GM12878 (cell line): ENCODE results near the gene ERO1A. TPM values are rescaled to one million over a fixed set of nuclear protein-coding genes. Genes with fewer than 3 reads are reported as not detected.
"Not testable (repeated sequence)": the region's sequence is repeated elsewhere in the genome, so short reads cannot be mapped to it uniquely, and the experiment has no call there.

Experiments
- ATAC-seq: fragments of 200-7000 bp; cut with Tn5 transposase; 3 replicates; pipeline ENCODE4 v1.9.1; 2020; ENCODE audit warnings: mild to moderate bottlenecking, moderate library complexity
- BruUV-seq: library from RNA; stranded (reverse); fragments of 400-500 nt; replicated peaks from 2 replicates; lab custom pipeline; 2021; lab: Mats Ljungman, UMichigan
- CTCF ChIA-PET: fragments of 300-600 bp; sonication (Branson Sonifier 250); formaldehyde crosslinking; extraction: SDS; loops from one replicate; lab custom pipeline; 2021; ENCODE audit warnings: inconsistent platforms; lab: Yijun Ruan, JAX
- POLR2A ChIA-PET: fragments of 350-600 bp; formaldehyde crosslinking; extraction: SDS; loops from one replicate; lab custom pipeline; 2021; ENCODE audit warnings: inconsistent platforms; lab: Charles Lee
- RAD21 ChIA-PET: fragments of 300-600 bp; sonication (Branson Sonifier 250); formaldehyde crosslinking; loops from one replicate; lab custom pipeline; 2023; ENCODE audit warnings: antibody characterized with exemption; ENCODE audit not compliant: unreplicated experiment; lab: Charles Lee
- SMC1A ChIA-PET: fragments of 300-600 bp; sonication (Branson Sonifier 250); formaldehyde crosslinking; loops from one replicate; lab custom pipeline; 2023; ENCODE audit not compliant: unreplicated experiment, uncharacterized antibody; lab: Charles Lee
- DNase-seq: peaks from one replicate; pipeline ENCODE4 v3.0.0-alpha.2; 2011; ENCODE audit warnings: low read depth, low spot score
- FAIRE-seq: peaks from 3 replicates; lab custom pipeline; 2011; peaks lifted over from hg19 to GRCh38; lab: Jason Lieb, UNC
- H2AFZ ChIP-seq: 2 replicates; pipeline ENCODE4 v1.6.0; 2011; ENCODE audit warnings: low read depth, low read length, control low read depth; ENCODE audit not compliant: control insufficient read depth
- H3K27ac ChIP-seq: 2 replicates; pipeline ENCODE4 v1.5.1; 2011; ENCODE audit warnings: control low read depth; ENCODE audit not compliant: control insufficient read depth, insufficient read depth
- H3K27me3 ChIP-seq, 2 experiments: replicated peaks in 1 of 2; 2 replicates each; pipeline versions ENCODE4 v1.6.0 to v1.6.1; 2011; ENCODE audit warnings: low read length in 1 of 2; ENCODE audit not compliant: control insufficient read depth in 2 of 2, insufficient read depth in 2 of 2
- H3K36me3 ChIP-seq, 2 experiments: 2 replicates each; pipeline ENCODE4 v1.5.1; 2011; ENCODE audit warnings: low read length in 1 of 2; ENCODE audit not compliant: control insufficient read depth in 2 of 2, insufficient read depth in 2 of 2
- H3K4me1 ChIP-seq: 2 replicates; pipeline ENCODE4 v1.6.1; 2011; ENCODE audit warnings: mild to moderate bottlenecking, low read length, moderate library complexity, mixed read lengths; ENCODE audit not compliant: control insufficient read depth, insufficient read depth
- H3K4me2 ChIP-seq: 2 replicates; pipeline ENCODE4 v1.6.0; 2011; ENCODE audit warnings: control low read depth; ENCODE audit not compliant: control insufficient read depth, insufficient read depth
- H3K4me3 ChIP-seq: fragments of 200-600 bp; sonication (generic); 2 replicates; pipeline ENCODE4 v1.5.1; 2016
- H3K79me2 ChIP-seq: 2 replicates; pipeline ENCODE4 v1.6.0; 2011; ENCODE audit warnings: low read length; ENCODE audit not compliant: control insufficient read depth, insufficient read depth
- H3K9ac ChIP-seq: 2 replicates; pipeline ENCODE4 v1.8.0; 2011; ENCODE audit warnings: low read length, control low read depth, mixed read lengths; ENCODE audit not compliant: control insufficient read depth, insufficient read depth
- H3K9me3 ChIP-seq: replicated peaks from 3 replicates; pipeline ENCODE4 v1.5.1; 2011; ENCODE audit warnings: mild to moderate bottlenecking, low read length; ENCODE audit not compliant: control insufficient read depth, insufficient read depth
- H4K20me1 ChIP-seq: 2 replicates; pipeline ENCODE4 v1.6.0; 2011; ENCODE audit not compliant: control insufficient read depth, insufficient read depth
- PAX5 ChIP-seq: IDR thresholded peaks from 2 replicates; pipeline ENCODE4 v1.6.1; 2011; ENCODE audit warnings: low read depth, low read length, borderline replicate concordance
- RAD51 ChIP-seq: fragments of 450-650 bp; IDR thresholded peaks from 2 replicates; pipeline ENCODE4 v1.6.1; 2016; ENCODE audit warnings: moderate library complexity, mild to moderate bottlenecking, inconsistent platforms
- WGBS: methylation state at CpG from one replicate; pipeline ENCODE4 v1.1.6; 2016; ENCODE audit warnings: low lambda C conversion rate; ENCODE audit not compliant: insufficient replicate concordance, insufficient coverage; ENCODE audit errors: missing lambda C conversion rate; 5-methylcytosine and 5-hydroxymethylcytosine counted together
- in situ Hi-C: fragments of 300-500 bp; cut with MboI; formaldehyde crosslinking; loops from 9 replicates; pipeline ENCODE4 v1.14.3; 2018; ENCODE audit warnings: mixed read lengths
- intact Hi-C: fragments of 100-400 bp; cut with micrococcal nuclease; formaldehyde crosslinking; loops from one replicate; pipeline ENCODE4 v1.14.2; 2022; ENCODE audit not compliant: unreplicated experiment
- polyA plus RNA-seq, 11 experiments: library from polyadenylated mRNA; depleted of rRNA in 4 of 11; unstranded in 6 of 11; stranded (reverse) in 5 of 11; fragments of >200 nt; fragmentation: Nextera tagmentation in 4 of 11; fragmentation: Illumina TruSeq in 1 of 11; extraction: Ambion mirVana in 4 of 11; extraction: Trizol in 1 of 11; gene quantifications; 1 replicate in 1 of 11; 2 replicates in 10 of 11; pipeline versions ENCODE4 v1.2.1 to v1.2.3, GENCODE V29; 2011 to 2016; ENCODE audit warnings: inconsistent platforms in 2 of 11, missing spikeins in 2 of 11, low read depth in 1 of 11
- total RNA-seq, 4 experiments: library from RNA; depleted of rRNA in 3 of 4; stranded (reverse); fragments of >200 nt in 3 of 4; fragmentation: Illumina TruSeq in 1 of 4; extraction: Trizol in 1 of 4; gene quantifications; 2 replicates each; pipeline versions ENCODE4 v1.2.1 to v1.2.3, GENCODE V29; 2013 to 2021
- TF ChIP-seq, protein P1 (sequence below): fragments of 450-650 bp; formaldehyde crosslinking; IDR thresholded peaks from 2 replicates; pipeline ENCODE4 v1.4.0; 2020; ENCODE audit warnings: mild to moderate bottlenecking, moderate library complexity

ERO1A gene
- total and polyA plus RNA-seq, 10 of the 15 experiments (the other 5 are each of a cell fraction or from before 2014, with no cell fraction given), result 17.5 to 93.1 (median 48.5) TPM

- Histone ChIP-seq H3K79me2 (peaks cover 19% of the 10 kb centered on the region), H2AFZ (peak overlapping the region; percentile 63), H3K9ac (no peak overlapping the region), H4K20me1 (no peaks in the 10 kb centered on the region), H3K36me3 (no peaks in the 10 kb centered on the region; a peak in 2 of 4 replicates), H3K4me2 (peak overlapping the region; percentile 82), H3K4me3 (peak overlapping the region; percentile 7; the same call in 1 of the 2 replicates), H3K27me3 (no peaks in the 10 kb centered on the region), H3K9me3 (no peaks in the 10 kb centered on the region; the same call in 2 of the 3 replicates), H3K4me1 (no peaks in the 10 kb centered on the region), H3K27ac (no peak overlapping the region; the same call in 1 of the 2 replicates)
- in situ Hi-C loops (no loop called here), intact Hi-C loops (no loop called here)
- ChIA-PET RAD21 (interaction anchor here (1.3 to 1.4 kb wide), 3 partner anchors 12 to 21 kb away, joined by 3 to 10 read pairs (median 6); no protein-coding TSS in a partner anchor), SMC1A (interaction anchor here (0.6 to 2.5 kb wide), 9 partner anchors 10 to 876 kb away, joined by 3 to 11 read pairs (median 5); partner anchors contain the start of gene PSMC6), POLR2A (interaction anchor here (0.5 to 3.3 kb wide), 7 partner anchors 9 to 56 kb away, joined by 3 to 30 read pairs (median 3); partner anchors contain the start of gene PSMC6), CTCF (interaction anchor here (0.8 to 1.4 kb wide), 6 partner anchors 10 to 61 kb away, joined by 3 to 6 read pairs (median 4); no protein-coding TSS in a partner anchor)
- no peak for ATAC-seq
- DNase-seq, result no peak
- BruUV-seq, result no TSS peak
- TF ChIP-seq, protein P1, sequence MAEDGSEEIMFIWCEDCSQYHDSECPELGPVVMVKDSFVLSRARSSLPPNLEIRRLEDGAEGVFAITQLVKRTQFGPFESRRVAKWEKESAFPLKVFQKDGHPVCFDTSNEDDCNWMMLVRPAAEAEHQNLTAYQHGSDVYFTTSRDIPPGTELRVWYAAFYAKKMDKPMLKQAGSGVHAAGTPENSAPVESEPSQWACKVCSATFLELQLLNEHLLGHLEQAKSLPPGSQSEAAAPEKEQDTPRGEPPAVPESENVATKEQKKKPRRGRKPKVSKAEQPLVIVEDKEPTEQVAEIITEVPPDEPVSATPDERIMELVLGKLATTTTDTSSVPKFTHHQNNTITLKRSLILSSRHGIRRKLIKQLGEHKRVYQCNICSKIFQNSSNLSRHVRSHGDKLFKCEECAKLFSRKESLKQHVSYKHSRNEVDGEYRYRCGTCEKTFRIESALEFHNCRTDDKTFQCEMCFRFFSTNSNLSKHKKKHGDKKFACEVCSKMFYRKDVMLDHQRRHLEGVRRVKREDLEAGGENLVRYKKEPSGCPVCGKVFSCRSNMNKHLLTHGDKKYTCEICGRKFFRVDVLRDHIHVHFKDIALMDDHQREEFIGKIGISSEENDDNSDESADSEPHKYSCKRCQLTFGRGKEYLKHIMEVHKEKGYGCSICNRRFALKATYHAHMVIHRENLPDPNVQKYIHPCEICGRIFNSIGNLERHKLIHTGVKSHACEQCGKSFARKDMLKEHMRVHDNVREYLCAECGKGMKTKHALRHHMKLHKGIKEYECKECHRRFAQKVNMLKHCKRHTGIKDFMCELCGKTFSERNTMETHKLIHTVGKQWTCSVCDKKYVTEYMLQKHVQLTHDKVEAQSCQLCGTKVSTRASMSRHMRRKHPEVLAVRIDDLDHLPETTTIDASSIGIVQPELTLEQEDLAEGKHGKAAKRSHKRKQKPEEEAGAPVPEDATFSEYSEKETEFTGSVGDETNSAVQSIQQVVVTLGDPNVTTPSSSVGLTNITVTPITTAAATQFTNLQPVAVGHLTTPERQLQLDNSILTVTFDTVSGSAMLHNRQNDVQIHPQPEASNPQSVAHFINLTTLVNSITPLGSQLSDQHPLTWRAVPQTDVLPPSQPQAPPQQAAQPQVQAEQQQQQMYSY (CRISPR knock-in tag), result no peak
- 0 out of 2 replicates have a peak, but pooled peaks have one; percentile 44 for TF ChIP-seq PAX5
- TF ChIP-seq RAD51, result peak; percentile 82
- under 1% methylated on average over 8 of the region's 8 CpGs for WGBS
- FAIRE-seq, result peak; percentile 93
Observed at GRCh38 chr14:52729585-52729924, 34.2 kb upstream of the ERO1A start.

DNA sequence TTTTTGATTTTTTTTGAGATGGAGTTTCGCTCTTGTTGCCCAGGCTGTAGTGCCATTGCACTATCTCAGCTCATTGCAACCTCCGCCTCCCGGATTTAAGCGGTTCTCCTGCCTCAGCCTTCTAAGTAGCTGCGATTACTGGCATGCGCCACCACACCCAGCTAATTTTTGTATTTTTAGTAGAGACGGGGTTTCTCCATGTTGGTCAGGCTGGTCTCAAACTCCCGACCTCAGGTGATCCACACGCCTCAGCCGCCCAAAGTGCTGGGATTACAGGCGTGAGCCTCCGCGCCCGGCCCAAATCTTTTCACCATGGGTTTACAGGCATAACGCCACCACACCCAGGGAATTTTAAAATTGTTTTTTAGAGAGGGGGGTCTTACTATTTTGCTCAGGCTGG, 33.7 kb upstream of the ERO1A start:
- ChIA-PET SMC1A (interaction anchor here (0.6 to 2.5 kb wide), 8 partner anchors 10 to 876 kb away, joined by 3 to 11 read pairs (median 4); partner anchors contain the start of gene PSMC6), POLR2A (interaction anchor here (0.8 to 3.3 kb wide), 6 partner anchors 13 to 33 kb away, joined by 3 to 30 read pairs (median 3); partner anchors contain the start of gene PSMC6), CTCF (interaction anchor here (1.1 to 1.4 kb wide), 5 partner anchors 9 to 61 kb away, joined by 4 to 6 read pairs (median 4); no protein-coding TSS in a partner anchor), RAD21 (interaction anchor here (1.3 to 1.4 kb wide), 3 partner anchors 13 to 20 kb away, joined by 3 to 10 read pairs (median 6); no protein-coding TSS in a partner anchor)
- Histone ChIP-seq H3K4me2 (0 out of 2 replicates have a peak overlapping the region, but pooled peaks have one; percentile 82), H3K79me2 (peaks cover 19% of the 10 kb centered on the region)
- H3K9ac ChIP-seq, H3K36me3 ChIP-seq, H3K4me1 ChIP-seq, H3K27ac ChIP-seq, H2AFZ ChIP-seq, FAIRE-seq, DNase-seq, intact Hi-C loops, ATAC-seq, H4K20me1 ChIP-seq, BruUV-seq, H3K4me3 ChIP-seq, H3K27me3 ChIP-seq, H3K9me3 ChIP-seq, in situ Hi-C loops: not testable (repeated sequence)
- 89% methylated on average over 15 of the region's 15 CpGs for WGBS

DNA sequence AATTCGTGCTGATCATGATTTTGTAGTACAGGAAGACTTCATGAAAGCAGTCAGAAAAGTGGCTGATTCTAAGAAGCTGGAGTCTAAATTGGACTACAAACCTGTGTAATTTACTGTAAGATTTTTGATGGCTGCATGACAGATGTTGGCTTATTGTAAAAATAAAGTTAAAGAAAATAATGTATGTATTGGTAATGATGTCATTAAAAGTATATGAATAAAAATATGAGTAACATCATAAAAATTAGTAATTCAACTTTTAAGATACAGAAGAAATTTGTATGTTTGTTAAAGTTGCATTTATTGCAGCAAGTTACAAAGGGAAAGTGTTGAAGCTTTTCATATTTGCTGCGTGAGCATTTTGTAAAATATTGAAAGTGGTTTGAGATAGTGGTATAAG, 32.2 kb upstream of the ERO1A start:
- BruUV-seq, ATAC-seq, H4K20me1 ChIP-seq, H2AFZ ChIP-seq, H3K4me3 ChIP-seq, H3K9me3 ChIP-seq, intact Hi-C loops, H3K27me3 ChIP-seq, H3K36me3 ChIP-seq, H3K4me2 ChIP-seq, DNase-seq, H3K9ac ChIP-seq, H3K27ac ChIP-seq, FAIRE-seq, in situ Hi-C loops: not testable (repeated sequence)
- SMC1A ChIA-PET, result interaction anchor here (0.8 kb wide), 1 partner anchor 8 kb away, joined by 3 read pairs; no protein-coding TSS in a partner anchor
- POLR2A ChIA-PET, result interaction anchor here (0.6 to 0.9 kb wide), 5 partner anchors 19 to 81 kb away, joined by 3 to 6 read pairs (median 5); no protein-coding TSS in a partner anchor
- 100% methylated on average over 2 of the region's 2 CpGs for WGBS
- peaks cover 14% of the 10 kb centered on the region for H3K4me1 ChIP-seq
- H3K79me2 ChIP-seq, result peaks cover 16% of the 10 kb centered on the region
- RAD21 ChIA-PET, result interaction anchor here (1.6 kb wide), 1 partner anchor 15 kb away, joined by 4 read pairs; no protein-coding TSS in a partner anchor
- CTCF ChIA-PET, result interaction anchor here (1.2 kb wide), 2 partner anchors 41 to 428 kb away, joined by 3 read pairs; no protein-coding TSS in a partner anchor
